GM12801 (cell line): ENCODE data around the gene RAB31.

Experiments used
- TF ChIP-seq, protein P1 (sequence below): IDR thresholded peaks from one replicate; pipeline ENCODE4 v1.5.1; 2011; ENCODE audit warnings: control low read depth; ENCODE audit not compliant: insufficient read length; ENCODE audit errors: extremely low read depth

The RAB31 gene

DNA sequence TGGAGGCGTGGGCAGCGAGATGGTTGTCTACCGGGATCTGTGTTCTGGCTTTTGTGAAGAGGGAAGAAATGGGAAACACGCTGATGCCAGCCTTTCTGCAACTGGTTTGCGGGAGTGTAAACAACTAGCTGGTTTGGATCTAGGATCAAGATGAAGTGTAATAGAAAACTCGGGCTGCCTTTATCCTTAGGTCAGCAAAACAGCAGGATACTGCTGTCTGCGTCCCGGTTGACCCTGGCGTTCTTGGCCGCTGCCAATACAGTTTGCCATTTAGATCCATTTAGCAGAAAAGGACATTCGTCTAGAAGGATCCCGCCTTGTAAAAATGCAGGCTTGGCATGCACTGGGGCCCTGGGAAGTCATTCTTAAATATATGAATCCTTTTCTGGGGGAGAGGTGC lies 42.0 kb downstream of the RAB31 start:
- TF ChIP-seq, protein P1, sequence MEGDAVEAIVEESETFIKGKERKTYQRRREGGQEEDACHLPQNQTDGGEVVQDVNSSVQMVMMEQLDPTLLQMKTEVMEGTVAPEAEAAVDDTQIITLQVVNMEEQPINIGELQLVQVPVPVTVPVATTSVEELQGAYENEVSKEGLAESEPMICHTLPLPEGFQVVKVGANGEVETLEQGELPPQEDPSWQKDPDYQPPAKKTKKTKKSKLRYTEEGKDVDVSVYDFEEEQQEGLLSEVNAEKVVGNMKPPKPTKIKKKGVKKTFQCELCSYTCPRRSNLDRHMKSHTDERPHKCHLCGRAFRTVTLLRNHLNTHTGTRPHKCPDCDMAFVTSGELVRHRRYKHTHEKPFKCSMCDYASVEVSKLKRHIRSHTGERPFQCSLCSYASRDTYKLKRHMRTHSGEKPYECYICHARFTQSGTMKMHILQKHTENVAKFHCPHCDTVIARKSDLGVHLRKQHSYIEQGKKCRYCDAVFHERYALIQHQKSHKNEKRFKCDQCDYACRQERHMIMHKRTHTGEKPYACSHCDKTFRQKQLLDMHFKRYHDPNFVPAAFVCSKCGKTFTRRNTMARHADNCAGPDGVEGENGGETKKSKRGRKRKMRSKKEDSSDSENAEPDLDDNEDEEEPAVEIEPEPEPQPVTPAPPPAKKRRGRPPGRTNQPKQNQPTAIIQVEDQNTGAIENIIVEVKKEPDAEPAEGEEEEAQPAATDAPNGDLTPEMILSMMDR, result no peak

DNA sequence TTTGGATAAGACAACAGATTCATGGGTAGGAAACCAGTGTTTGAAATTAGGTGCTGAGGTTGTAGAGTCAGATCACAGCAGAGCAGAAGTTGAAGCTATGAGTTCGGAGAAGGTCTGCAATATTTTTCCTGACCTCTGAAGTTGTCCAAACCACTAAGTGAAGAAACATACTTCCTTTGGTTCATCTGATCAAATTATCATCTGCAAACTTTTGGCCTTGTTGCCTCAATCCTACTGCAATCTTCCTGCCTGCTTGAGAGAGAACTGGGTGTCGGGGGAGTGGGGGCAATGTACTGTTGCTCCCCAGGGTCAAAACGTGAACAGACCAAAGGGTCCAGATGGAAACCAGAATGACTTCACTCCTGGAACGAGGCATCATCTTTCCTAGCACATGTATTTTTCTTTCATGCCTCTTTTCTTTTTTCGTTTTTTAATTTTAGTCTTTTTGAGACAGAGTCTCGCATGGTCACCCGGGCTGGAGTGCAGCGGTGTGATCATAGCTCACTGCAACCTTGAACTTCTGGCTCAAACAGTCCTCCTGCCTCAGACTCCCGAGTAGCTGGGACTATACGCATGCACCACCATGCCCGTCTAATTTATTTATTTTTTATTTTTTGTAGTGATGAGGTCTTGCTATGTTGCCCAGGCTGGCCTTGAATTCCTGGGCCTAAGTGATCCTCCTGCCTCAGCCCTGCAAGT lies 42.7 kb downstream of the RAB31 start:
- TF ChIP-seq, protein P1, result no peak

DNA sequence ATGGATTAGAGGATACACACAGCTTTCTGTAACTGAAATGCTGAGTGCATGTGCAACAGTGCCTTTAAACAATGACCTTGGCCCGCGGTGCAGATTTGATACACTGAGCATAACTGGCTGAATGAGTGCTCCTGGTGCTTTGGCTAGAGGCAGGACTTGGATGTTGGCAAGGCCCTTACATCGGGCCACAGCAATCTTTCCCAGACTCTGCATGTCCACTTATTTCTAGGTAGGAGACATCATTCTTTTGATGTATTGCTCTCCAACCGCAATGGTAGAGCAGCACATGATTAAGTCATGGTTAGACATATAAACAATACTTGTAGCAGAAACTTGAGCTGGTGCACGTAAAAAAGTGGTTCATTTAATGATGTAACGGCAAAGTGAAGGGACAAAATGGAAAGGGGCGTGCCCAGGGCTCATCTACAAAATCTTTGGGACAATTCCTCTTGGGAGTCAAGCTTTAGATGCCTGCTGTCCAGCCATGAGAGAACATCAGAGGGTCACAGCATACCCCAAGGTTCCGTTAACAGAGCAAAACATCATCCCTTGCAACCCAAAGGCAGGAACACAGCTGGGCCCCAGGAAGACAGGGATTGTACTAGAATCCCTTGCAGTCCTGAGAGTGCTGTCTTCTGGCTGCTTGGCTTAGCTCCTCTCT lies 43.4 kb downstream of the RAB31 start:
- TF ChIP-seq, protein P1, result no peak

DNA sequence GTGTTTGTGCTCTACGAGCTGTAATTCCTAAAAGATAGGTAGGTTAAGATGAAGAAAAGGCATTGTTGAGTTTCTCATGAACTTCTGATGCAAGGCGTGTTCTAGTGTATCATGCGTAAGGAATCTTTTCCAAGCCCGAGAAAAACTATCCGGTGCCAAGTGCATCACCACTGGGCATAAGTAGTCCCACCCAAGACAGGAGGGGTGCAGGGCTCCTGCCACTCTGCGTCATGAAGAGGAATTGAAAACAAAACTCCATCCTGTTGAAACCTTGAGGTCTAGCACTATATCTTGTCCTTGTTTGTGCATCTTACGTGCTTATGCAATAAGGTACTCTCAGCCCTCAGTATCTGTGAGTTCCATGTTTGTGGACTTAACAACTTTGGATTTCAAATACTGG lies 45.7 kb downstream of the RAB31 start:
- TF ChIP-seq, protein P1, result no peak

DNA sequence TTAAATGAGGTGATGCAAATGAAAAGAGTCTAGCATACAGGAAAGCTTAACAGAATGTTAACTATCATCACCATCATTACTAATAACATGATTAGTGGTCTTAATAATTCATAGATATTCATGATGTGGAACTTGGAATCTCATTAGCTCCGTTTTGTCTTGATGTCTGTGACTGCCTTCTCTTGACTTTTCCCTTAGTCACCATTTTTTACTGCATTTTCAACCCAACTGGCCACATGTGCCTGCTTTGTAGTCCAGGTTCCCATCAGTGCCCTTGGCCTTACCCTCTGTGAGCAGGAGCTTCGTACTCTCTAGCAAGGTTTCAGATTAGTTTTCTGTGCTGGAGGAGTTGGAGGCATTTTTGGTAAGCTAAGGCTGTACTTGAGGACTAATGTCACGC lies 47.0 kb downstream of the RAB31 start:
- TF ChIP-seq, protein P1, result no peak

DNA sequence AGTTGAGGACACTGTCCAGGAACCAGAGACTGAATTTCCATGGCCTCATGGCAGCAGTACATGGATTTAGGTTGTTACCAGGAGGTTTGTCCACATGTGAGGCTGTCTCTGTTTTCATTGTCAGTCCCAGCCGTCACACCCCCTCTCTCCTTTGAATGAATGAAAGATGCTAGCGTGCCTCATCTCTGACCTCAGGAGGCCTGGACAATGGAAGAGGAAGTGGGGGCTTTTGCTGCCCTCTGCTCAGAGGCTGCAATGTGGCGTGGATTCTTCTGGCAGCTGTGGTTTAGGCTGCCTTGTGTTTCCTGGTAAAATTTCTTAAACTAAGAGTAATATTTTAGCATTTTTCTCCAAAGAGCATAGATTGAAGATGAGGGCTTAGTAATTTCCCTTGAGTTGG lies 47.5 kb downstream of the RAB31 start:
- TF ChIP-seq, protein P1, result no peak

DNA sequence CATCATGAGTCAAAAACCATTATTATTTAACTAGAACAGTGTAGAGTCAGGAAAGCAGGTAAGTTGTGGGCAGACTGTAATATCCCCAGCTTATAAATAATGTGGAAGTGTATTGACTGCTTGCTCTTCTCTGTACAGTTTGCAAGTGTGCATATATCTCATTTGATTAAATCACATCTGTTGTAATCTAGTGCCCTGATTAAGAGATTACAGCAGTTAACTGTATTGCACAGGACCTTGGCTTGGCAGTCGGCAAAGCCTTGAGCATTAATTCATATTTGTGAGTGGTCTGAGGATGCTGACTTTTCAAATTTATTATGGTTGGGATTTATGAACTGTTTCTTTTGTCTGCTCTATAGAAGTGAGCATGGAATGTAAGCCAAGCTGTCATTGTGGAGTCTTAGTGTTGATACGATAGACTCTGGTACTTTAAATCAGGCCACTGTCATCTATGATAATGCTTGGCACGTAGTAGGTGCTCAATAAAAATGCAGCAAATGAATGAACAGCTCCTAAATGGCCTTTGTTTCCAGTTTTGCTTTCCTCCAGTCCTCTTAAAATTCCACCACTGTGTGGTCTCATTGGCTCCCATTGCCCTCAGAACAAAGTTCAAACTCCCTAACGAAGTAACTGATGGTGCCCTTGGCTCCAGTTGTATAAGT lies 48.3 kb downstream of the RAB31 start:
- TF ChIP-seq, protein P1, result no peak
